22Rv1 (cell line): Measurements from ENCODE around the gene LMAN2.

Experiments used
- ZFX ChIP-seq: fragments of 450-650 bp; IDR thresholded peaks from 2 replicates; pipeline ENCODE4 v1.6.1; 2017; ENCODE audit warnings: antibody characterized with exemption, borderline replicate concordance
- TF ChIP-seq, protein P1 (sequence below): fragments of 450-650 bp; IDR thresholded peaks from 2 replicates; pipeline ENCODE4 v1.5.1; 2017; ENCODE audit warnings: mild to moderate bottlenecking

- no peak for TF ChIP-seq ZFX
- TF ChIP-seq, protein P1, sequence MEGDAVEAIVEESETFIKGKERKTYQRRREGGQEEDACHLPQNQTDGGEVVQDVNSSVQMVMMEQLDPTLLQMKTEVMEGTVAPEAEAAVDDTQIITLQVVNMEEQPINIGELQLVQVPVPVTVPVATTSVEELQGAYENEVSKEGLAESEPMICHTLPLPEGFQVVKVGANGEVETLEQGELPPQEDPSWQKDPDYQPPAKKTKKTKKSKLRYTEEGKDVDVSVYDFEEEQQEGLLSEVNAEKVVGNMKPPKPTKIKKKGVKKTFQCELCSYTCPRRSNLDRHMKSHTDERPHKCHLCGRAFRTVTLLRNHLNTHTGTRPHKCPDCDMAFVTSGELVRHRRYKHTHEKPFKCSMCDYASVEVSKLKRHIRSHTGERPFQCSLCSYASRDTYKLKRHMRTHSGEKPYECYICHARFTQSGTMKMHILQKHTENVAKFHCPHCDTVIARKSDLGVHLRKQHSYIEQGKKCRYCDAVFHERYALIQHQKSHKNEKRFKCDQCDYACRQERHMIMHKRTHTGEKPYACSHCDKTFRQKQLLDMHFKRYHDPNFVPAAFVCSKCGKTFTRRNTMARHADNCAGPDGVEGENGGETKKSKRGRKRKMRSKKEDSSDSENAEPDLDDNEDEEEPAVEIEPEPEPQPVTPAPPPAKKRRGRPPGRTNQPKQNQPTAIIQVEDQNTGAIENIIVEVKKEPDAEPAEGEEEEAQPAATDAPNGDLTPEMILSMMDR: no peak
Observed at GRCh38 chr5:177306674-177307543, 44.6 kb downstream of the LMAN2 start.
